SU-DHL-6 (cell line): ENCODE measurements around the gene GRM8.

Experiments
- EZH2phosphoT487 ChIP-seq: fragments of 200-600 bp; sonication (generic), shearing (Covaris generic); conservative IDR thresholded peaks from 2 replicates; pipeline ENCODE4 v1.6.1; 2018; ENCODE audit warnings: mild to moderate bottlenecking, antibody characterized with exemption, low read length, moderate library complexity, mixed read lengths
- TF ChIP-seq, protein P1 (sequence below): fragments of 200-600 bp; sonication (generic); IDR thresholded peaks from one replicate; pipeline ENCODE4 v1.5.1; 2017; ENCODE audit warnings: antibody characterized with exemption, mild to moderate bottlenecking, low read length, moderate library complexity; ENCODE audit not compliant: insufficient read depth, poor library complexity, severe bottlenecking

- TF ChIP-seq, protein P1, sequence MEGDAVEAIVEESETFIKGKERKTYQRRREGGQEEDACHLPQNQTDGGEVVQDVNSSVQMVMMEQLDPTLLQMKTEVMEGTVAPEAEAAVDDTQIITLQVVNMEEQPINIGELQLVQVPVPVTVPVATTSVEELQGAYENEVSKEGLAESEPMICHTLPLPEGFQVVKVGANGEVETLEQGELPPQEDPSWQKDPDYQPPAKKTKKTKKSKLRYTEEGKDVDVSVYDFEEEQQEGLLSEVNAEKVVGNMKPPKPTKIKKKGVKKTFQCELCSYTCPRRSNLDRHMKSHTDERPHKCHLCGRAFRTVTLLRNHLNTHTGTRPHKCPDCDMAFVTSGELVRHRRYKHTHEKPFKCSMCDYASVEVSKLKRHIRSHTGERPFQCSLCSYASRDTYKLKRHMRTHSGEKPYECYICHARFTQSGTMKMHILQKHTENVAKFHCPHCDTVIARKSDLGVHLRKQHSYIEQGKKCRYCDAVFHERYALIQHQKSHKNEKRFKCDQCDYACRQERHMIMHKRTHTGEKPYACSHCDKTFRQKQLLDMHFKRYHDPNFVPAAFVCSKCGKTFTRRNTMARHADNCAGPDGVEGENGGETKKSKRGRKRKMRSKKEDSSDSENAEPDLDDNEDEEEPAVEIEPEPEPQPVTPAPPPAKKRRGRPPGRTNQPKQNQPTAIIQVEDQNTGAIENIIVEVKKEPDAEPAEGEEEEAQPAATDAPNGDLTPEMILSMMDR = no peak
- no peak for TF ChIP-seq EZH2phosphoT487
These were observed 218.4 kb downstream of the GRM8 start for GRCh38 chr7:127034186-127034806.
